Measurements from ENCODE around the gene KPNA1. TPM values are rescaled to one million over a fixed set of nuclear protein-coding genes. Genes with fewer than 3 reads are reported as not detected.

The KPNA1 gene
- total RNA-seq, 4 donors from 2014 or later: 8.6 to 108 (median 30.2) TPM

DNA sequence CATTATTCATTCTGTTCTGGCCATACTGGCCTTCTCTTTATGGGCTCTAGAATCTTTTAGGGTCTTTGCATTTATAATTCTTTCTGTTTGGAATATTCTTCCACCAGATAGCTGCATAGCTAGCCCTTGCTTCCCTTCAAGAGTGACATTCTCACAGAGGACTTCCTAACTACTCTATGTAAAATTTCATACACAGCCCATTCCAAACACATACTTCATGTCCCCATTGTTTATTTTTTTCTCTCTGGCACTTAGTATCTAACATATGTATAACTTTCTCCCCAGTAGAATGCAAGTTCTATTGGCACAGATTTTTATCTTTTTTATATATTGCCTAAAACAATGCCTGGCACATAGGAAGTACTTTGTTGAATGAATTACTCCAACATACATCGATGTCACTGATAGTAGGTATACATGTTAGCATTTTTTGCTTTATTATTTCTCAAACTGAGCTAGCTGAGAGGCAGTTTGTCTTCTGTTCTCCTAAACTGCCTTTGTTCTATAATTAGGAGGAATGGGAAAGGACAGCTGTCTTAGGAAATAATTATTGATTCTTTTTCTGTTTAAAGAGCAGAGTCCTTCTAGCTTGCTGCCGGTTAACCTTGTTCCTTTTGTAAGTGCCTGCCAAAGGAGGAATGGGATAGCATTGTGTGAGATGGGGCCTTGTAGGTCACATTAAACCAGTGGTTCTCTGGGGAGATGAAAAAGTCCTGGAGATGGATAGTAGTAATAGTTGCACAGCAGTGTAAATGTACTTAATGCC lies 122.9 kb downstream of the KPNA1 start:
- Histone ChIP-seq H3K9me3 (no peaks in the 10 kb centered on the region), H3K4me3 (no peak overlapping the region), H3K4me1 (peaks cover 4 to 29% (median 10%) of the 10 kb centered on the region in 4 donors), H3K36me3 (peaks cover 0 to 7% (median 0%) of the 10 kb centered on the region in 4 donors), H3K27me3 (no peaks in the 10 kb centered on the region), H3K27ac (no peak overlapping the region)
- in situ Hi-C loops (cut with MboI; ENCODE audit: low pct_ligation_motif_present in 1 of 4, low pct_unique_long_range_greater_than_20kb in 1 of 4, low sequenced_read_pairs in 3 of 4): loop anchor here in 2 of 4 donors (10.0 to 25.0 kb wide), 2 partner anchors 283 to 295 kb away; partner anchors contain the start of gene PARP14 (in 1 of the 2)
- TF ChIP-seq POLR2A (IDR thresholded peaks at IDR 0.05): no peak
- no peak for TF ChIP-seq POLR2AphosphoS5 (IDR thresholded peaks at IDR 0.05)
- TF ChIP-seq EP300 (IDR thresholded peaks at IDR 0.05; ENCODE audit: low read depth): no peak
- intact Hi-C loops (cut with DNase I; ENCODE audit: low total_unique reads): loop anchor here (5.0 kb wide), 1 partner anchor 290 kb away; the partner anchor contains the start of gene PARP14
- WGBS, 2 donors (ENCODE audit: low coverage in 1 of 2): 36 to 63% methylated on average over 2 of the region's 2 CpGs
- no peak for DNase-seq

DNA sequence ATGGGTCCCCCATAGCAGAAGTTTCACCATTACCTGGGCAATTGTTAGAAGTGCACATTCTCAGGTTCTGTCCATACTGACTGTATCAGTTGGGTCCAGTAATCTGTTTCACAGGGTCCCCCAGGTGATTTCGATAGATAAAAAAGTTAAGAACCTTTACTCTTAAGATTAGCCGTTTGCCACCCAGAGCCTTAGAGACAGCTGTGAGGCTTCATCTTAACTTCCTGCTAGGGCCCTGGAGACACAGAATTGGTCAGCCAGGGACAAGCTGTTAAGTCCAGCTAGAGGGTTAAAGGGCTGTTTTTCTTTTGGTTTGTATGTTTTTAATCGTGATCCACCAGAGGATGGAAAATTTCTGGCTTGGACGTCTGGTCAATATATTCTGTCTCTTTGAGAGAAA lies 124.1 kb downstream of the KPNA1 start:
- no peak for TF ChIP-seq EP300 (IDR thresholded peaks at IDR 0.05; ENCODE audit: low read depth)
- TF ChIP-seq POLR2A (IDR thresholded peaks at IDR 0.05): no peak
- TF ChIP-seq, protein P1, sequence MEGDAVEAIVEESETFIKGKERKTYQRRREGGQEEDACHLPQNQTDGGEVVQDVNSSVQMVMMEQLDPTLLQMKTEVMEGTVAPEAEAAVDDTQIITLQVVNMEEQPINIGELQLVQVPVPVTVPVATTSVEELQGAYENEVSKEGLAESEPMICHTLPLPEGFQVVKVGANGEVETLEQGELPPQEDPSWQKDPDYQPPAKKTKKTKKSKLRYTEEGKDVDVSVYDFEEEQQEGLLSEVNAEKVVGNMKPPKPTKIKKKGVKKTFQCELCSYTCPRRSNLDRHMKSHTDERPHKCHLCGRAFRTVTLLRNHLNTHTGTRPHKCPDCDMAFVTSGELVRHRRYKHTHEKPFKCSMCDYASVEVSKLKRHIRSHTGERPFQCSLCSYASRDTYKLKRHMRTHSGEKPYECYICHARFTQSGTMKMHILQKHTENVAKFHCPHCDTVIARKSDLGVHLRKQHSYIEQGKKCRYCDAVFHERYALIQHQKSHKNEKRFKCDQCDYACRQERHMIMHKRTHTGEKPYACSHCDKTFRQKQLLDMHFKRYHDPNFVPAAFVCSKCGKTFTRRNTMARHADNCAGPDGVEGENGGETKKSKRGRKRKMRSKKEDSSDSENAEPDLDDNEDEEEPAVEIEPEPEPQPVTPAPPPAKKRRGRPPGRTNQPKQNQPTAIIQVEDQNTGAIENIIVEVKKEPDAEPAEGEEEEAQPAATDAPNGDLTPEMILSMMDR (IDR thresholded peaks at IDR 0.05): no peak
- TF ChIP-seq POLR2AphosphoS5 (IDR thresholded peaks at IDR 0.05): no peak
- Histone ChIP-seq H3K9me3 (no peaks in the 10 kb centered on the region), H3K27ac (peak overlapping the region in 2 of 4 donors; percentile 2 to 14), H3K4me3 (no peak overlapping the region), H3K36me3 (peaks cover 0 to 7% (median 0%) of the 10 kb centered on the region in 4 donors), H3K4me1 (peaks cover 4 to 40% (median 14%) of the 10 kb centered on the region in 4 donors), H3K27me3 (no peaks in the 10 kb centered on the region)
- in situ Hi-C loops (cut with MboI; ENCODE audit: low pct_ligation_motif_present in 1 of 4, low pct_unique_long_range_greater_than_20kb in 1 of 4, low sequenced_read_pairs in 3 of 4): loop anchor here in 2 of 4 donors (10.0 to 25.0 kb wide), 2 partner anchors 284 to 297 kb away; partner anchors contain the start of gene PARP14 (in 1 of the 2)
- DNase-seq: no peak
- 43 to 63% methylated on average over 2 to 4 of the region's 4 CpGs for WGBS, 2 donors (ENCODE audit: low coverage in 1 of 2)
- intact Hi-C loops (cut with DNase I; ENCODE audit: low total_unique reads): loop anchor here (5.0 kb wide), 1 partner anchor 292 kb away; the partner anchor contains the start of gene PARP14

DNA sequence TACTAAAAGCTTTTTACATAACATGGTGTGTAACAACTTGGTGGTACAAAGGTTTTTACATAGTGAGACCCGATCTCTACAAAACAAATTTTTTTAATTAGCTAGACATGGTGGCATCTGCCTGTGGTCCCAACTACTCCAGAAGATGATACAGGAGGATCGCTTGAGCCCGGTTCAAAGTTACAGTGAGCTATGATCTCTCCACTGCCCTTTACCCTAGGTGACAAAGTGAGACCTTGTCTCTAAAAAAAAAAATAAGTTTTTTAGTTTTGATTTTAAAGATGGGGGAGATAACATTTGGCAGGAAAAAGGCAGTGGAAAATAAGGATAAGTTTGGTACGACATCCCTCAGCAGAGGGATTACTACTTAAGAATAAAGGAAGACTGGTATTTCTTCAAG lies 124.8 kb downstream of the KPNA1 start:
- no peak for TF ChIP-seq POLR2AphosphoS5 (IDR thresholded peaks at IDR 0.05)
- TF ChIP-seq EP300 (IDR thresholded peaks at IDR 0.05; ENCODE audit: low read depth): no peak
- TF ChIP-seq POLR2A (IDR thresholded peaks at IDR 0.05): no peak
- TF ChIP-seq, protein P1 (IDR thresholded peaks at IDR 0.05): no peak
- 86 to 92% methylated on average over 4 of the region's 4 CpGs for WGBS, 2 donors (ENCODE audit: low coverage in 1 of 2)
- in situ Hi-C loops (cut with MboI; ENCODE audit: low pct_ligation_motif_present in 1 of 4, low pct_unique_long_range_greater_than_20kb in 1 of 4, low sequenced_read_pairs in 3 of 4) (loop anchor here in 3 of 4 donors (10.0 to 25.0 kb wide), 2 partner anchors 285 to 297 kb away; partner anchors contain the start of gene PARP14 (in 1 of the 3)), intact Hi-C loops (cut with DNase I; ENCODE audit: low total_unique reads) (loop anchor here (5.0 kb wide), 1 partner anchor 292 kb away; the partner anchor contains the start of gene PARP14)
- DNase-seq: no peak
- H3K9me3 ChIP-seq: no peaks in the 10 kb centered on the region
- peaks cover 4 to 48% (median 16%) of the 10 kb centered on the region in 4 donors for H3K4me1 ChIP-seq
- peak overlapping the region in 2 of 4 donors; percentile 2 to 14 for H3K27ac ChIP-seq
- no peaks in the 10 kb centered on the region for H3K27me3 ChIP-seq
- peaks cover 0 to 3% (median 0%) of the 10 kb centered on the region in 4 donors for H3K36me3 ChIP-seq
- H3K4me3 ChIP-seq: no peak overlapping the region

DNA sequence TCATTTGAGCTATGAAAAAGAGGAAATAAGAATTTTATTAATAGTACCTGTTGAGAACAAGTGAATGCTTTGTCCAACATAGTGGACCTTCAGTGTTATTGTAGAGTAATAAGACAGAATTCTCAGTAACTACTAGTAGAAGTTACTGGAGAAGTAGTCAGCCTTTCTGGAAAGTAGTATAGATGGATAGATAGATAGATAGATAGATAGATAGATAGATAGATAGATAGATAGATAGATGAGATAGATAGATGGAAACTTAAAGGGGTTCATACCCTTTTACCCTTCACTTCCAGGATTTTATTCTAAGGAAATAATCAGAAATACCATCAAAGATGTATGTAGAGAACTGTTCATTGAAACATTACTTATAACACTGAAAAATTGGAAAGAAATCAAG lies 125.5 kb downstream of the KPNA1 start:
- TF ChIP-seq POLR2AphosphoS5 (IDR thresholded peaks at IDR 0.05) (no peak), EP300 (IDR thresholded peaks at IDR 0.05; ENCODE audit: low read depth) (no peak), POLR2A (IDR thresholded peaks at IDR 0.05) (no peak)
- TF ChIP-seq, protein P1 (IDR thresholded peaks at IDR 0.05): no peak
- H3K9me3 ChIP-seq: no peaks in the 10 kb centered on the region
- no peaks in the 10 kb centered on the region for H3K27me3 ChIP-seq
- in situ Hi-C loops (cut with MboI; ENCODE audit: low pct_ligation_motif_present in 1 of 4, low pct_unique_long_range_greater_than_20kb in 1 of 4, low sequenced_read_pairs in 3 of 4): loop anchor here in 2 of 4 donors (10.0 to 25.0 kb wide), 2 partner anchors 286 to 298 kb away; partner anchors contain the start of gene PARP14 (in 1 of the 2)
- intact Hi-C loops (cut with DNase I; ENCODE audit: low total_unique reads): no loop called here
- peaks cover 4 to 52% (median 18%) of the 10 kb centered on the region in 4 donors for H3K4me1 ChIP-seq
- H3K36me3 ChIP-seq: no peaks in the 10 kb centered on the region
- H3K4me3 ChIP-seq: no peak overlapping the region
- no peak for DNase-seq
- no peak overlapping the region for H3K27ac ChIP-seq

Data from transverse colon (tissue), 4 donors.